Measurements from ENCODE around the gene MAP2K2. TPM values are rescaled to one million over a fixed set of nuclear protein-coding genes. Genes with fewer than 3 reads are reported as not detected.
"Not testable (repeated sequence)": the region's sequence is repeated elsewhere in the genome, so short reads cannot be mapped to it uniquely, and the experiment has no call there.

The MAP2K2 gene
- total RNA-seq, 2 experiments from 2014 or later, result 186 to 202 TPM

- Mint-ChIP-seq H3K36me3 (ENCODE audit: low read depth) (no peaks in the 10 kb centered on the region), H3K4me3 (no peak overlapping the region), H3K27ac (no peak overlapping the region), H3K9me3 (no peaks in the 10 kb centered on the region), H3K4me1 (peaks cover 8% of the 10 kb centered on the region), H3K27me3 (peaks cover 6% of the 10 kb centered on the region)
- CTCF ChIA-PET, result no interaction called here
- POLR2A ChIA-PET, result no interaction called here
- DNase-seq, result no peak
Observed at GRCh38 chr19:4144666-4145249, 20.8 kb upstream of the MAP2K2 start.

DNA sequence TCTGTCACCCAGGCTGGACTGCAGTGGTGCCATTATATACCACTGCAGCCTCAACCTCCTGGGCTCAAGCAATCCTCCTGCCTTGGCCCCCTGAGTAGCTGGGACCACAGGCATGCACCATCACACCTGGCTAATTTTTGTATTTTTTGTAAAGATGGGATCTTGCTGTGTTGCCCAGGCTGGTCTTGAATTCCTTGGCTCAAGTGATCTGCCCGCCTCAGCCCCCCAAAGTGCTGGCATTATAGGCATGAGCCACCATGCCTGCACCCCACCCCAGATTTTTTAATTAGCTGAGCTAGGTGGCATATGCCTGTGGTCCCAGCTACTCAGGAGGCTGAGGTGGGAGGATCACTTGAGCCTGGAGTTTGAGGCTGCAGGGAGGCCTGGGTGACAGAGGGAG lies 19.0 kb upstream of the MAP2K2 start:
- CTCF ChIA-PET, result interaction anchor here (1.0 kb wide), 1 partner anchor 23 kb away, joined by 4 read pairs; no protein-coding TSS in a partner anchor
- H3K4me1 Mint-ChIP-seq, result peaks cover 13% of the 10 kb centered on the region
- H3K27ac Mint-ChIP-seq; DNase-seq; POLR2A ChIA-PET; H3K27me3 Mint-ChIP-seq; H3K9me3 Mint-ChIP-seq; H3K36me3 Mint-ChIP-seq (ENCODE audit: low read depth); H3K4me3 Mint-ChIP-seq: not testable (repeated sequence)

DNA sequence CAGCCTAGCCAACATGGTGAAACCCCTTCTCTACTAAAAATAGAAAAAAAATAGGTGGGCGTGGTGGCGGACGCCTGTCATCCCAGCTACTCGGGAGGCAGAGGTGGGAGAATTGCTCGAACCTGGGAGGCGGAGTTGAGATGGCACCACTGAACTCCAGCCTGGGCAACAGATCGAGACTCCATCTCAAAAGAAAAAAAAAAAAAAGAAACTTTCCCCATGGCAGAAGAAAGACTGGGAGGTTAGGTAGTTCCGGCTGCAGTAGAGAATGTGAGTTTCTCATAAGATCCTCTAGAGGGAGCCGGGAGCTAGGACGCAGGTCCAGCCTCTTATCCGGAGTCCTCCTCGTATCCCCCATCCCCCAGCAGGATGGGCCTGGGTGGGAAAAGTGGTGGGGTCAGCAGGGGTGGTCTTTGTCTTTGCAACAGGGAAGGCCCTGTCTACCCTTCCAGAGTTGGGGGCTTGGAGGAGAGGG lies 16.4 kb upstream of the MAP2K2 start:
- CTCF ChIA-PET, result interaction anchor here (0.6 to 3.2 kb wide), 42 partner anchors 8 to 1568 kb away, joined by 3 to 29 read pairs (median 5); partner anchors contain the start of genes CREB3L3, EBI3, EEF2 and PIAS4
- Mint-ChIP-seq H3K4me1 (peaks cover 13% of the 10 kb centered on the region), H3K27me3 (peaks cover 2% of the 10 kb centered on the region), H3K9me3 (no peaks in the 10 kb centered on the region), H3K36me3 (ENCODE audit: low read depth) (no peaks in the 10 kb centered on the region), H3K4me3 (no peak overlapping the region), H3K27ac (no peak overlapping the region)
- POLR2A ChIA-PET, result interaction anchor here (0.9 to 1.8 kb wide), 4 partner anchors 31 to 155 kb away, joined by 4 to 10 read pairs (median 4); partner anchors contain the start of gene EEF2
- DNase-seq, result peak; percentile 35

- Mint-ChIP-seq H3K9me3 (no peaks in the 10 kb centered on the region), H3K27me3 (peaks cover 2% of the 10 kb centered on the region), H3K4me3 (peak overlapping the region; percentile 48), H3K4me1 (peaks cover 13% of the 10 kb centered on the region), H3K36me3 (ENCODE audit: low read depth) (no peaks in the 10 kb centered on the region), H3K27ac (peak overlapping the region; percentile 17)
- POLR2A ChIA-PET, result interaction anchor here (0.9 to 1.8 kb wide), 4 partner anchors 30 to 155 kb away, joined by 4 to 10 read pairs (median 4); partner anchors contain the start of gene EEF2
- peak; percentile 89 for DNase-seq
- CTCF ChIA-PET, result interaction anchor here (0.6 to 3.2 kb wide), 37 partner anchors 8 to 1568 kb away, joined by 3 to 29 read pairs (median 6); partner anchors contain the start of genes CREB3L3, EBI3, EEF2 and PIAS4
Observed at GRCh38 chr19:4139614-4140236, 15.8 kb upstream of the MAP2K2 start.

GRCh38 chr19:4138445-4138844 lies 14.5 kb upstream of the MAP2K2 start:
- Mint-ChIP-seq H3K4me1 (peaks cover 13% of the 10 kb centered on the region), H3K27me3 (no peaks in the 10 kb centered on the region), H3K27ac (no peak overlapping the region), H3K4me3 (no peak overlapping the region), H3K36me3 (ENCODE audit: low read depth) (no peaks in the 10 kb centered on the region), H3K9me3 (no peaks in the 10 kb centered on the region)
- ChIA-PET CTCF (interaction anchor here (2.4 to 3.1 kb wide), 4 partner anchors 9 to 69 kb away, joined by 13 to 25 read pairs (median 15); partner anchors contain the start of gene CREB3L3), POLR2A (no interaction called here)
- no peak for DNase-seq

GRCh38 chr19:4136680-4137088 lies 12.8 kb upstream of the MAP2K2 start:
- ChIA-PET CTCF (no interaction called here), POLR2A (no interaction called here)
- no peaks in the 10 kb centered on the region for H3K9me3 Mint-ChIP-seq
- no peak overlapping the region for H3K27ac Mint-ChIP-seq
- H3K4me1 Mint-ChIP-seq, result peaks cover 13% of the 10 kb centered on the region
- no peak for DNase-seq
- H3K27me3 Mint-ChIP-seq, result no peaks in the 10 kb centered on the region
- no peak overlapping the region for H3K4me3 Mint-ChIP-seq
- H3K36me3 Mint-ChIP-seq (ENCODE audit: low read depth), result no peaks in the 10 kb centered on the region

DNA sequence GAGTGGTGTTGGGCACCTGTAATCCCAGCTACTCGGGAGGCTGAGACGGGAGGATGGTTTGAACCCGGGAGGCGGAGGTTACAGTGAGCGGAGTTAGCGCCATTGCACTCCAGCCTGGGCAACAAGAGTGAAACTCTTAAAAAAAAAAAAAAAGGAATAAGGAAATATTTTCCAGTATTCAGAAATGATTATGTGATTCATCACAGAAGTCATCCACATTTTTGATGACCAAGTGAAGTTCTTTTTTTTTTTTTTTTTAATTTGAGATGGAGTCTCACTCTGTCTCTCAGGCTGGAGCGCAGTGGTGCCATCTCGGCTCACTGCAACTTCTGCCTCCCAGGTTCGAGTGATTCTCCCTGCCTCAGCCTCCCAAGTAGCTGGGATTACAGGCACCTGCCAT lies 11.5 kb upstream of the MAP2K2 start:
- ChIA-PET POLR2A (interaction anchor here (1.4 kb wide), 1 partner anchor 20 kb away, joined by 4 read pairs; no protein-coding TSS in a partner anchor), CTCF (interaction anchor here (0.7 kb wide), 1 partner anchor 28 kb away, joined by 4 read pairs; no protein-coding TSS in a partner anchor)
- DNase-seq; H3K9me3 Mint-ChIP-seq; H3K36me3 Mint-ChIP-seq (ENCODE audit: low read depth); H3K4me3 Mint-ChIP-seq; H3K27ac Mint-ChIP-seq; H3K27me3 Mint-ChIP-seq: not testable (repeated sequence)
- peaks cover 11% of the 10 kb centered on the region for H3K4me1 Mint-ChIP-seq

DNA sequence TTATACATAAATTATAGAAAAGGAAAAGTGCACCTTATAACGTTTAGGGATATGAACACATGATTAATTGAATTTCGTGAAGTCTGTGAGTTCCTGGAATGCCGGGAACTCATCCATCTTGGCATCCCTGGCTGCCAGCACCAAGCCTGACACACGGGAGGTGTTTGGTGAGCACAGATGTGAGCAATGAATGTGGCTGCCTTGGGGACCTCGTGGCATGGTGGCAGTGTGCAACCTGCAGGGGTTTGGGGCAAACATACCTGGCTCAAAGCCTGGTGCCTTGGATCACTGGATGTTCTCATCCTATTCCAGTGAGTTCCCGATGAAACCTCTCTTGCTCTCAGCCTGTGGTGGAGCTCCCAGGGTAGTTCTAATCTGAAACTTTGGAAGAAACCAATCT lies 10.4 kb upstream of the MAP2K2 start:
- H3K4me1 Mint-ChIP-seq, result peaks cover under 1% of the 10 kb centered on the region

GRCh38 chr19:4130744-4131438 lies 7.0 kb upstream of the MAP2K2 start:
- Mint-ChIP-seq H3K4me1 (peaks cover 2% of the 10 kb centered on the region), H3K27me3 (peaks cover 7% of the 10 kb centered on the region), H3K4me3 (no peak overlapping the region), H3K9me3 (no peaks in the 10 kb centered on the region), H3K36me3 (ENCODE audit: low read depth) (no peaks in the 10 kb centered on the region), H3K27ac (no peak overlapping the region)
- no peak for DNase-seq
- CTCF ChIA-PET, result interaction anchor here (1.2 to 2.9 kb wide), 3 partner anchors 9 to 145 kb away, joined by 4 to 13 read pairs (median 6); partner anchors contain the start of gene EEF2
- POLR2A ChIA-PET, result interaction anchor here (0.6 kb wide), 1 partner anchor 82 kb away, joined by 4 read pairs; no protein-coding TSS in a partner anchor

More for the DNA sequence above, 10.4 kb upstream of the MAP2K2 start:
- Mint-ChIP-seq H3K27me3 (peaks cover 7% of the 10 kb centered on the region), H3K4me3 (no peak overlapping the region), H3K9me3 (no peaks in the 10 kb centered on the region), H3K36me3 (ENCODE audit: low read depth) (no peaks in the 10 kb centered on the region), H3K27ac (no peak overlapping the region)
- POLR2A ChIA-PET, result interaction anchor here (1.4 kb wide), 1 partner anchor 19 kb away, joined by 4 read pairs; no protein-coding TSS in a partner anchor
- no peak for DNase-seq
- CTCF ChIA-PET, result no interaction called here

GRCh38 chr19:4129050-4129449 lies 5.1 kb upstream of the MAP2K2 start:
- H3K4me3 Mint-ChIP-seq; H3K27me3 Mint-ChIP-seq; H3K9me3 Mint-ChIP-seq; H3K27ac Mint-ChIP-seq; POLR2A ChIA-PET; DNase-seq; H3K36me3 Mint-ChIP-seq (ENCODE audit: low read depth): not testable (repeated sequence)
- CTCF ChIA-PET, result interaction anchor here (2.9 kb wide), 1 partner anchor 11 kb away, joined by 13 read pairs; no protein-coding TSS in a partner anchor
- peaks cover 11% of the 10 kb centered on the region for H3K4me1 Mint-ChIP-seq

DNA sequence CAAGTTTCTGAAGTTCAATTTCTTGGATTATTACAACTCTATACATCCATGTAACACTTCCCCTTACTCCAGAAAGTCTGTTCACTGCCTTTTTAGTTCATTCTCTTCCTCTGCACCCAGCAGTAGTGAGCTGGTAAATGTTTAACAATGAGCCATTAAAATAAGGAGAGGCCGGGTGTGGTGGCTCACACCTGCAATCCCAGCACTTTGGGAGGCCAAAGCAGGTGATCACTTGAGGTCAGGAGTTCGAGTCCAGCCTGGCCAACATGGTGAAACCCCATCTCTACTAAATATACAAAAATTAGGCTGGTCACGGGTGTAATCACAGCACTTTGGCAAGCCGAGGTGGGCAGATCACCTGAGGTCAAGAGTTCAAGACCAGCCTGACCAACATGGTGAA lies 3.4 kb upstream of the MAP2K2 start:
- H3K36me3 Mint-ChIP-seq (ENCODE audit: low read depth); H3K27me3 Mint-ChIP-seq; H3K27ac Mint-ChIP-seq; H3K9me3 Mint-ChIP-seq; H3K4me3 Mint-ChIP-seq; POLR2A ChIA-PET; DNase-seq: not testable (repeated sequence)
- CTCF ChIA-PET, result interaction anchor here (0.7 kb wide), 1 partner anchor 40 kb away, joined by 6 read pairs; no protein-coding TSS in a partner anchor
- peaks cover 21% of the 10 kb centered on the region for H3K4me1 Mint-ChIP-seq

DNA sequence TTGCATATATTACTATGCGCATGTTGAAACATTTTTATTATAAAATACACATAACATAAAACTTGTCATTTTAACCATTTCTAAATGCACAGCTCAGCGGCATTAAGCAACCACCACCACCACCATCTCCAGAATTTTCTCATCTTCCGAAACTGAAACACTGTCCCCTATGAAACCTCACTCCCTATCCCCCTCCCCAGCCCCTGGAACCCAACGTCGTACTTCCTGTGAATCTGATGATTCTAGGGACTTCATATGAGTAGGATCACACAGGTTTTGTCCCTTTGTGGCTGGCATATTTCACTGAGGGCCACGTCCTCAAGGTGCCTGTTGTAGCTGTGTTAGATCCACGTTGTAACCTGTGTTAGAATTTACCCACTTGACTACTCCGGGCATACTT lies 716 bp upstream of the MAP2K2 start:
- ChIA-PET POLR2A (interaction anchor here (1.0 kb wide), 1 partner anchor 15 kb away, joined by 3 read pairs; no protein-coding TSS in a partner anchor), CTCF (interaction anchor here (1.4 kb wide), 1 partner anchor 15 kb away, joined by 9 read pairs; no protein-coding TSS in a partner anchor)
- Mint-ChIP-seq H3K36me3 (ENCODE audit: low read depth) (peaks cover 7% of the 10 kb centered on the region), H3K9me3 (no peaks in the 10 kb centered on the region), H3K4me1 (peaks cover 30% of the 10 kb centered on the region), H3K27ac (peak overlapping the region; percentile 56), H3K4me3 (peak overlapping the region; percentile 48), H3K27me3 (no peaks in the 10 kb centered on the region)
- no peak for DNase-seq

Data from activated CD4-positive, alpha-beta memory T cell treated with anti-CD3 and anti-CD28 coated beads, Interleukin-2, amount 10 ng/mL, durations not matched to agents 7 days and 5 days (primary cell).